Endothelial cell of umbilical vein (primary cell): Measurements from ENCODE around the gene ACBD5. TPM values are rescaled to one million over a fixed set of nuclear protein-coding genes. Genes with fewer than 3 reads are reported as not detected.

ENCODE experiments used
- BruUV-seq: library from RNA; stranded (reverse); fragments of 400-500 nt; replicated peaks from 2 replicates; lab custom pipeline; 2021; lab: Mats Ljungman, UMichigan
- CTCF ChIA-PET: fragments of 300-600, 350-600 bp; sonication (Branson Sonifier 250); formaldehyde crosslinking; loops from one replicate; lab custom pipeline; 2021; ENCODE audit warnings: antibody characterized with exemption, inconsistent platforms; lab: Charles Lee
- POLR2A ChIA-PET: fragments of 300-600, 350-600 bp; sonication (Branson Sonifier 250); formaldehyde crosslinking; loops from one replicate; lab custom pipeline; 2021; ENCODE audit warnings: antibody characterized with exemption, inconsistent platforms; lab: Charles Lee
- DNase-seq: peaks from one replicate; pipeline ENCODE4 v3.0.0-alpha.2; 2011; ENCODE audit warnings: low read depth, low spot score
- FAIRE-seq: peaks from 2 replicates; lab custom pipeline; 2011; peaks lifted over from hg19 to GRCh38; lab: Jason Lieb, UNC
- H2AFZ ChIP-seq: 2 replicates; pipeline ENCODE4 v1.6.0; 2012; ENCODE audit warnings: low read depth, low read length, control low read depth, inconsistent platforms
- H3K27ac ChIP-seq: 2 replicates; pipeline ENCODE4 v1.5.1; 2011; ENCODE audit warnings: low read depth, mild to moderate bottlenecking, control low read depth, low read length, moderate library complexity; ENCODE audit not compliant: insufficient read depth
- H3K27me3 ChIP-seq, 2 experiments: 2 replicates each; pipeline versions ENCODE4 v1.6.0 to v1.6.1; 2011; ENCODE audit warnings: low read length in 2 of 2, mixed read lengths in 1 of 2; ENCODE audit not compliant: control insufficient read depth in 2 of 2, insufficient read depth in 2 of 2
- H3K36me3 ChIP-seq, 2 experiments: 2 replicates in 1 of 2; 3 replicates in 1 of 2; pipeline ENCODE4 v1.5.1; 2011; ENCODE audit warnings: low read length in 2 of 2, mild to moderate bottlenecking in 1 of 2, moderate library complexity in 1 of 2; ENCODE audit not compliant: control insufficient read depth in 2 of 2, insufficient read depth in 2 of 2; ENCODE audit errors: extremely low read depth in 1 of 2
- H3K4me1 ChIP-seq: 3 replicates; pipeline ENCODE4 v1.5.1; 2011; ENCODE audit warnings: mild to moderate bottlenecking, low read length; ENCODE audit not compliant: control insufficient read depth, insufficient read depth; ENCODE audit errors: extremely low read depth
- H3K4me2 ChIP-seq: 2 replicates; pipeline ENCODE4 v1.6.1; 2011; ENCODE audit warnings: low read length, control low read depth, mixed read lengths; ENCODE audit not compliant: insufficient read depth
- H3K4me3 ChIP-seq, 3 experiments: fragments of 200-600 bp in 1 of 3; sonication (generic), shearing (Covaris generic) in 1 of 3; replicated peaks in 1 of 3; 2 replicates each; pipeline ENCODE4 v1.5.1; 2011 to 2016; ENCODE audit warnings: control low read depth in 3 of 3, low read length in 3 of 3, mild to moderate bottlenecking in 2 of 3, inconsistent platforms in 1 of 3, low read depth in 1 of 3, moderate library complexity in 1 of 3; ENCODE audit not compliant: insufficient read depth in 1 of 3
- H3K79me2 ChIP-seq: 2 replicates; pipeline ENCODE4 v1.6.0; 2012; ENCODE audit warnings: low read length, inconsistent platforms; ENCODE audit not compliant: control insufficient read depth, insufficient read depth
- H3K9ac ChIP-seq: replicated peaks from 2 replicates; pipeline ENCODE3; 2011; ENCODE audit warnings: low read length, control low read depth; ENCODE audit not compliant: insufficient read depth; ENCODE audit errors: extremely low read depth
- H3K9me1 ChIP-seq: replicated peaks from 3 replicates; pipeline ENCODE4 v1.6.0; 2011; ENCODE audit warnings: mild to moderate bottlenecking, low read length; ENCODE audit not compliant: control insufficient read depth, insufficient read depth; ENCODE audit errors: extremely low read depth
- H3K9me3 ChIP-seq: replicated peaks from 2 replicates; pipeline ENCODE4 v1.5.1; 2012; ENCODE audit warnings: low read length, inconsistent platforms; ENCODE audit not compliant: control insufficient read depth, insufficient read depth
- H4K20me1 ChIP-seq: replicated peaks from 2 replicates; pipeline ENCODE3; 2011; ENCODE audit warnings: mild to moderate bottlenecking, low read length; ENCODE audit not compliant: control insufficient read depth, insufficient read depth; ENCODE audit errors: extremely low read depth
- CTCF ChIP-seq, 2 donors: IDR thresholded peaks; 1 replicate in 1 of 2; 2 replicates in 1 of 2; pipeline ENCODE4 v1.5.1; 2011; ENCODE audit warnings: low read length in 2 of 2, mild to moderate bottlenecking in 2 of 2, moderate library complexity in 2 of 2, control low read depth in 1 of 2, inconsistent platforms in 1 of 2, low read depth in 1 of 2; ENCODE audit not compliant: insufficient read depth in 1 of 2; ENCODE audit errors: extremely low read depth in 1 of 2
- EZH2 ChIP-seq: IDR thresholded peaks from 2 replicates; pipeline ENCODE4 v1.6.1; 2012; ENCODE audit warnings: borderline replicate concordance, low read depth, mild to moderate bottlenecking, moderate library complexity, low read length, inconsistent platforms; ENCODE audit not compliant: severe bottlenecking
- FOS ChIP-seq: IDR thresholded peaks from 2 replicates; pipeline ENCODE4 v1.6.1; 2011; ENCODE audit warnings: mild to moderate bottlenecking, low read length, moderate library complexity, borderline replicate concordance; ENCODE audit not compliant: insufficient read depth
- GATA2 ChIP-seq: IDR thresholded peaks from 2 replicates; pipeline ENCODE4 v1.7.0; 2011; ENCODE audit warnings: low read depth, mild to moderate bottlenecking, moderate library complexity, mixed read lengths, low read length; ENCODE audit not compliant: insufficient read length, insufficient read depth
- JUN ChIP-seq: IDR thresholded peaks from 2 replicates; pipeline ENCODE4 v1.6.1; 2011; ENCODE audit warnings: borderline replicate concordance, low read depth; ENCODE audit not compliant: insufficient read length, insufficient read depth
- MAX ChIP-seq: IDR thresholded peaks from 2 replicates; pipeline ENCODE4 v1.6.1; 2011; ENCODE audit not compliant: insufficient read depth, insufficient read length
- MYC ChIP-seq: IDR thresholded peaks from one replicate; pipeline ENCODE4 v1.6.1; 2011; ENCODE audit warnings: mild to moderate bottlenecking, low read depth, low read length
- POLR2A ChIP-seq: IDR thresholded peaks from 2 replicates; pipeline ENCODE4 v1.6.1; 2012; ENCODE audit warnings: low read depth, mild to moderate bottlenecking, control low read depth, low read length
- POLR2AphosphoS5 ChIP-seq: IDR thresholded peaks from 2 replicates; pipeline ENCODE4 v1.6.1; 2012; ENCODE audit warnings: low read depth, mild to moderate bottlenecking, control low read depth, low read length, moderate library complexity; ENCODE audit not compliant: insufficient read depth
- dilution Hi-C: fragments of 300-500 bp; cut with MboI; formaldehyde crosslinking; loops from one replicate; pipeline ENCODE4 v1.15.0; 2019; ENCODE audit warnings: low sequenced_read_pairs; ENCODE audit not compliant: extremely low pct_ligation_motif_present
- intact Hi-C: fragments of 100-400 bp; cut with micrococcal nuclease; formaldehyde crosslinking; loops from one replicate; pipeline ENCODE4 v1.10.0; 2022
- polyA plus RNA-seq, 4 experiments: library from polyadenylated mRNA; depleted of rRNA in 3 of 4; stranded (reverse) in 3 of 4; unstranded in 1 of 4; fragments of >200 nt; gene quantifications; 2 replicates each; pipeline versions ENCODE4 v1.2.1 to v1.2.3, GENCODE V29; 2011 to 2012; ENCODE audit warnings: missing spikeins in 1 of 4
- total RNA-seq: library from RNA; stranded (reverse); gene quantifications from 2 replicates; pipeline ENCODE4 v1.2.3, GENCODE V29; 2021

Gene ACBD5
- total and polyA plus RNA-seq, 2 donors (not counting 3 experiments of a cell fraction or from before 2014, with no cell fraction given) = 6.6 to 21.5 TPM

GRCh38 chr10:27285093-27285492 lies 44.5 kb upstream of the ACBD5 start:
- CTCF ChIA-PET = interaction anchor here (1.8 kb wide), 1 partner anchor 61 kb away, joined by 14 read pairs; no protein-coding TSS in a partner anchor
- Histone ChIP-seq H3K79me2 (no peaks in the 10 kb centered on the region), H3K27ac (no peak overlapping the region), H3K9ac (no peak overlapping the region), H3K4me1 (no peaks in the 10 kb centered on the region), H3K4me3 (no peak overlapping the region), H3K9me3 (no peaks in the 10 kb centered on the region), H3K27me3 (no peaks in the 10 kb centered on the region), H4K20me1 (no peaks in the 10 kb centered on the region), H3K4me2 (no peak overlapping the region), H2AFZ (no peak overlapping the region), H3K36me3 (no peaks in the 10 kb centered on the region), H3K9me1 (no peaks in the 10 kb centered on the region)
- TF ChIP-seq CTCF (IDR thresholded peaks at IDR 0.05; ENCODE audit: extremely low read depth in 1 of 2, insufficient read depth in 1 of 2, low read depth in 1 of 2, low read length in 2 of 2) (peak in 1 of 2 donors; percentile 6), MAX (no peak)
- FAIRE-seq (no peak), DNase-seq (peak; percentile 19)
- dilution Hi-C loops = no loop called here
- BruUV-seq = no TSS peak
- intact Hi-C loops = loop anchor here (5.0 kb wide), 1 partner anchor 63 kb away; no protein-coding TSS in a partner anchor
- POLR2A ChIA-PET = no interaction called here

- no peaks in the 10 kb centered on the region for H4K20me1 ChIP-seq
- peaks cover 0 to 13% of the 10 kb centered on the region in 2 experiments for H3K27me3 ChIP-seq
- no peak overlapping the region for H3K27ac ChIP-seq
- H3K79me2 ChIP-seq = no peaks in the 10 kb centered on the region
- no peaks in the 10 kb centered on the region for H3K4me1 ChIP-seq
- H3K9me1 ChIP-seq = no peaks in the 10 kb centered on the region
- ChIA-PET CTCF (no interaction called here), POLR2A (no interaction called here)
- no peak for DNase-seq
- FAIRE-seq = no peak
- no peak overlapping the region for H3K4me3 ChIP-seq
- TF ChIP-seq MYC (no peak), GATA2 (no peak), MAX (no peak), CTCF (IDR thresholded peaks at IDR 0.05; ENCODE audit: extremely low read depth in 1 of 2, insufficient read depth in 1 of 2, low read depth in 1 of 2, low read length in 2 of 2) (no peak), FOS (no peak), EZH2 (no peak), POLR2A (no peak), POLR2AphosphoS5 (no peak), JUN (no peak)
- intact Hi-C loops = no loop called here
- no peaks in the 10 kb centered on the region for H3K9me3 ChIP-seq
- no TSS peak for BruUV-seq
- H3K36me3 ChIP-seq = no peaks in the 10 kb centered on the region
- H3K4me2 ChIP-seq = no peak overlapping the region
- dilution Hi-C loops = no loop called here
- no peak overlapping the region for H2AFZ ChIP-seq
- no peak overlapping the region for H3K9ac ChIP-seq
Observed at GRCh38 chr10:27276581-27276980, 36.0 kb upstream of the ACBD5 start.
